Skeletal muscle tissue (tissue), 4 donors: ENCODE measurements around the gene ERAS. TPM values are rescaled to one million over a fixed set of nuclear protein-coding genes. Genes with fewer than 3 reads are reported as not detected.

Source experiments
- H3K27ac ChIP-seq: one replicate; pipeline ENCODE4 v1.7.0; 2013; ENCODE audit warnings: mild to moderate bottlenecking, low read depth, low read length, inconsistent platforms
- H3K27me3 ChIP-seq, 3 donors: one replicate each; pipeline ENCODE4 v1.7.0; 2013; ENCODE audit warnings: low read length in 3 of 3; ENCODE audit not compliant: control insufficient read depth in 3 of 3, insufficient read depth in 3 of 3
- H3K36me3 ChIP-seq, 3 donors: one replicate each; pipeline ENCODE4 v1.7.0; 2013; ENCODE audit warnings: low read length in 3 of 3; ENCODE audit not compliant: control insufficient read depth in 3 of 3, insufficient read depth in 3 of 3
- H3K4me1 ChIP-seq, 3 donors: one replicate each; pipeline ENCODE4 v1.7.0; 2013; ENCODE audit warnings: low read length in 3 of 3, mild to moderate bottlenecking in 3 of 3; ENCODE audit not compliant: control insufficient read depth in 3 of 3, insufficient read depth in 3 of 3
- H3K4me3 ChIP-seq, 3 donors: one replicate each; pipeline ENCODE4 v1.7.0; 2013; ENCODE audit warnings: low read length in 3 of 3
- H3K9ac ChIP-seq, 3 donors: one replicate each; pipeline ENCODE4 v1.7.0; 2013; ENCODE audit warnings: low read length in 3 of 3, mild to moderate bottlenecking in 3 of 3, moderate library complexity in 2 of 3, low read depth in 1 of 3
- H3K9me3 ChIP-seq, 3 donors: one replicate each; pipeline ENCODE4 v1.7.0; 2013; ENCODE audit warnings: low read length in 3 of 3; ENCODE audit not compliant: control insufficient read depth in 3 of 3
- total RNA-seq: library from RNA; depleted of rRNA; stranded (reverse); fragments of >200 nt; gene quantifications from one replicate; pipeline ENCODE4 v1.2.3, GENCODE V29; 2014
- donor health status: Osteomylitis.

Gene ERAS
- total RNA-seq, 1 donor from 2014 or later, result not detected

GRCh38 chrX:48798318-48798717 lies 28.0 kb upstream of the ERAS start:
- no peaks in the 10 kb centered on the region for H3K27me3 ChIP-seq
- H3K36me3 ChIP-seq, result peaks cover 0 to 5% (median 3%) of the 10 kb centered on the region in 3 donors
- no peak overlapping the region for H3K27ac ChIP-seq
- H3K4me3 ChIP-seq, result no peak overlapping the region
- peaks cover 11 to 16% (median 11%) of the 10 kb centered on the region in 3 donors for H3K4me1 ChIP-seq
- no peak overlapping the region for H3K9ac ChIP-seq
- no peaks in the 10 kb centered on the region for H3K9me3 ChIP-seq

DNA sequence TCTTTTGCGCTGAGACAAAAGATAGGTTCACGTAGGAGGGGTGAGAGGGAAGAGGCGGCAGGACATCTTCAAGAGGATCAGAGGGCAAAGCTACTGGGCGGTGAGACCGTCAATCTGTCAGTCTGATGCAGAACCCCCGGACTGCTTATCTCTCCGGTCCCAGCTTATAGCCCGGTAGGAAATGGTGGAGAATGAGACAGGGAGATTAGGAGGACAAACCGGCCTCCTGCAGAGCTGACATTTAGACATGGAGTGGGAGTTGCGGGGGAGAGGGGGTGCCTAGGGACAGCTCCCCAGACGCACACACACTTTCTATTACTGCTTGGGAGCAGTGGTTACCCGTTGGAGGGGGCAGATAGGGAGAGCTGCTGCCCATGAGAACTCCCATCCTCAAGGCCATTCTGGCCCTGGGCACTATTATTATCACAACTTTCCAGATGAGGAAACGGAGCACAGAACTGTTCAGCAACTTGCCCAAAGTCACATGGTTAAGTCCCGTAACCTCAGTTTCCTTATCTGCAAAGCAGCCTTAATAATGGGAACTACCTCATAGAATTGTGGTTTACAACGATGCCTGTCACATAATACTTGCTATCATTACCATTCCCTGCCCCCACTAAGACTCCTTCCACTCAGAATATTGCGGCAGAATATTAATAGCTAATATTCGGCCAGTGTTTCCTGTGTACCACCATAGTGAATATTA lies 25.6 kb upstream of the ERAS start:
- Histone ChIP-seq H3K27ac (peak overlapping the region; percentile 90), H3K9ac (peak overlapping the region; percentile 65 to 83 (median 79))

GRCh38 chrX:48801280-48802088 lies 24.8 kb upstream of the ERAS start, which contains the start of gene HDAC6:
HDAC6 (plus strand) TSS chrX:48802067; CDS start chrX:48802693, 626 bp downstream.
- H3K9ac ChIP-seq, result peak within 1 kb of the TSS; percentile 88 to 96 (median 92)
- no peaks in the 10 kb centered on the region for H3K9me3 ChIP-seq
- H3K4me1 ChIP-seq, result peaks cover 11 to 16% (median 11%) of the 10 kb centered on the region in 3 donors
- H3K27ac ChIP-seq, result peak within 1 kb of the TSS; percentile 99
- peak within 1 kb of the TSS; percentile 83 to 84 (median 83) for H3K4me3 ChIP-seq
- H3K36me3 ChIP-seq, result peaks cover 5 to 16% (median 5%) of the 10 kb centered on the region in 3 donors
- H3K27me3 ChIP-seq, result no peaks in the 10 kb centered on the region

More for the DNA sequence above, 25.6 kb upstream of the ERAS start:
- Histone ChIP-seq H3K4me1 (peaks cover 11 to 16% (median 11%) of the 10 kb centered on the region in 3 donors), H3K27me3 (no peaks in the 10 kb centered on the region), H3K4me3 (peak overlapping the region; percentile 83 to 84 (median 83)), H3K9me3 (no peaks in the 10 kb centered on the region), H3K36me3 (peaks cover 5 to 12% (median 5%) of the 10 kb centered on the region in 3 donors)

DNA sequence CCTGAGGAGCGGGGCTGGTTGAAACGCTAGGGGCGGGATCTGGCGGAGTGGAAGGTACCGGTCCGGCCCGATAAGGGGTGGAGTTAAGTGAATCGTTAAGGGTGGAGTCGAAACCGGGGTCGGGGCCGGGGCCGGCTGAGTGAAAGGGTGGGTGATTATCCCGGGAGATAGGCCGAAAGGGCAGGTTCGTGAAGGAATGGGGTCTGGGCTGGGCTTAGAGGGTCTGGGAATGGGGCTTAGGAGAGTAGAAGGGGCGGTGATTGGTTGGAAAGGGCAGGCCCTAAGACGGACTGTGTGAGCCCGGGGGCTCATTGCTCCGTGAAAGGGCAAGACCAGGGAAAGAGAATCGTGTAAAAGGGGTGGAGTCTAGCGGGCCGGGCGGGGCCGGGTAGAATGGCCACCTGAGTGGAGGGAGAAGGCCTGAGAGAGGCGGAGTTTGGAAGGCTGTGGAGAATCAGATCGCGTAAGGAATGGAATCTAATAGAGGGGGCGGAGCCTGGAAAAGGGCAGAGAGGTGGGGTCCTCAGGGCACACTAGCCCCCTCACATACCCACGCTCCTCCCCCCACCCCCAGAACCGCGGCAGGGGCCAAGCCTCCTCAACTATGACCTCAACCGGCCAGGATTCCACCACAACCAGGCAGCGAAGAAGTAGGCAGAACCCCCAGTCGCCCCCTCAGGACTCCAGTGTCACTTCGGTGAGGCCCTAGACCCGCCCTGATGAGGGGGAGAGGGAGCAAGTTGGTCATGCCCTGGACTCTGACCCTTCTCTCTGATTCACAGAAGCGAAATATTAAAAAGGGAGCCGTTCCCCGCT lies 24.0 kb upstream of the ERAS start:
- peak overlapping the region; percentile 72 to 76 (median 73) for H3K4me3 ChIP-seq
- peaks cover 5 to 16% (median 5%) of the 10 kb centered on the region in 3 donors for H3K36me3 ChIP-seq
- no peaks in the 10 kb centered on the region for H3K9me3 ChIP-seq
- peak overlapping the region; percentile 99 for H3K27ac ChIP-seq
- H3K9ac ChIP-seq, result peak overlapping the region; percentile 88 to 96 (median 92)
- H3K4me1 ChIP-seq, result peaks cover 11 to 16% (median 11%) of the 10 kb centered on the region in 3 donors
- no peaks in the 10 kb centered on the region for H3K27me3 ChIP-seq

- Histone ChIP-seq H3K9ac (peak overlapping the region; percentile 88 to 96 (median 92)), H3K27ac (peak overlapping the region; percentile 99), H3K9me3 (no peaks in the 10 kb centered on the region), H3K27me3 (no peaks in the 10 kb centered on the region), H3K4me3 (peak overlapping the region in 2 of 3 donors; percentile 72 to 76), H3K4me1 (peaks cover 11 to 16% (median 11%) of the 10 kb centered on the region in 3 donors), H3K36me3 (peaks cover 5 to 17% (median 5%) of the 10 kb centered on the region in 3 donors)
These were observed 23.5 kb upstream of the ERAS start for GRCh38 chrX:48802905-48803200.

- peaks cover 7 to 19% (median 8%) of the 10 kb centered on the region in 3 donors for H3K36me3 ChIP-seq
- H3K9ac ChIP-seq, result no peak overlapping the region
- H3K4me3 ChIP-seq, result no peak overlapping the region
- peaks cover 6 to 9% (median 6%) of the 10 kb centered on the region in 3 donors for H3K4me1 ChIP-seq
- H3K9me3 ChIP-seq, result no peaks in the 10 kb centered on the region
- H3K27me3 ChIP-seq, result no peaks in the 10 kb centered on the region
- H3K27ac ChIP-seq, result no peak overlapping the region
These were observed 20.2 kb upstream of the ERAS start for GRCh38 chrX:48806081-48806480.

DNA sequence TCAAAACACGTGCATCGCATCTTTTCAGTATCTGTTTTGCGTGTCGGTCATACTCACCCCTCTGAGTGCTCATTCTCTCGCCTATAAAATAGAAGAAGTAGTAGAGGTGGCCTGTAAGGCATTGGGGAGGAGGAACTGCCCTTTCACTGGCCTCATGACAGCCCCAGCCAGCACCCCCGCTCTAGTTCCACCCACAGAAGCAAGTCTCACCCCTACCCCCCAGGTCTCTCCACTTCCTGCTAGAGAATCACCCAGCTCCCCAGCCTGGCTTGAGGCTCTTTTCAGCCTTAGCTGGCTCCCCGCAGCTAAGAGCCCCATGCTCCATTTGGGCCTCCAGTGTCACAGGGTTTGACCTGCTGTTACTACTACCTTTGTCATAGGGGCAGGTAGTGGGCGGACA lies 12.7 kb upstream of the ERAS start:
- Histone ChIP-seq H3K4me3 (no peak overlapping the region), H3K9ac (no peak overlapping the region), H3K27me3 (no peaks in the 10 kb centered on the region), H3K36me3 (peaks cover 22 to 28% (median 24%) of the 10 kb centered on the region in 3 donors), H3K4me1 (no peaks in the 10 kb centered on the region), H3K9me3 (no peaks in the 10 kb centered on the region), H3K27ac (no peak overlapping the region)

- Histone ChIP-seq H3K27ac (no peak overlapping the region), H3K27me3 (no peaks in the 10 kb centered on the region), H3K4me1 (no peaks in the 10 kb centered on the region), H3K4me3 (no peak overlapping the region), H3K36me3 (peaks cover 25 to 32% (median 28%) of the 10 kb centered on the region in 3 donors), H3K9ac (no peak overlapping the region), H3K9me3 (no peaks in the 10 kb centered on the region)
These were observed 11.6 kb upstream of the ERAS start for GRCh38 chrX:48814722-48815121.

GRCh38 chrX:48815266-48815665 lies 11.0 kb upstream of the ERAS start:
- Histone ChIP-seq H3K9ac (no peak overlapping the region), H3K36me3 (peaks cover 28 to 32% (median 31%) of the 10 kb centered on the region in 3 donors), H3K27ac (no peak overlapping the region), H3K4me1 (no peaks in the 10 kb centered on the region), H3K9me3 (no peaks in the 10 kb centered on the region), H3K4me3 (no peak overlapping the region), H3K27me3 (no peaks in the 10 kb centered on the region)
